Suprapubic skin (tissue), 3 donors: ENCODE results near the gene S100A3.

Source experiments
- POLR2A ChIP-seq, 2 donors: fragments of 450-650 bp; IDR thresholded peaks; one replicate each; pipeline ENCODE4 v1.6.1; 2017; ENCODE audit warnings: antibody characterized with exemption in 2 of 2, mild to moderate bottlenecking in 2 of 2, moderate library complexity in 2 of 2
- TF ChIP-seq, protein P1 (sequence below), 2 donors: fragments of 200-600 bp in 1 of 2; fragments of 450-650 bp in 1 of 2; sonication (generic) in 1 of 2; IDR thresholded peaks; one replicate each; pipeline ENCODE4 v1.5.1; 2016 to 2019; ENCODE audit warnings: antibody characterized with exemption in 2 of 2, mild to moderate bottlenecking in 1 of 2, moderate library complexity in 1 of 2

DNA sequence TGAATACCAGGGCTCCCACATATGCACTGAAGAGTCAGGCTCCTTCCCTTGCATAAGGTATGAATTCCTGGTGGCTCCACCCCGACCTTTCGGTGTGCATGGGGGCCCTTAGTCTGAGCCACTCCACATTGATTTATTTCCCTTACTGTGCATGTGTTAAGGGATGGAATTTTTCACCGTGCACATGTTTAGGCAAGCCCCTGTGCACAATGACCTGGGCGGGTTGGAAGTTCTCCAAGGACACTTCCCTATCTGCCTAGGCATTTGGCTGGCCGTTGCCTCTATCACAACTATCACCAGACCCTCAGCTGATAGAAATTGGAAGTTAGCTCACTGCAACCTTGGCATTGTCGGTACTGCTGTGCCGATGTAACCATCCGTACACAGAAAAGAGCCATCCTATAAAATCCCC lies 22.9 kb downstream of the S100A3 start:
- TF ChIP-seq POLR2A (IDR thresholded peaks at IDR 0.05): no peak
- TF ChIP-seq, protein P1, sequence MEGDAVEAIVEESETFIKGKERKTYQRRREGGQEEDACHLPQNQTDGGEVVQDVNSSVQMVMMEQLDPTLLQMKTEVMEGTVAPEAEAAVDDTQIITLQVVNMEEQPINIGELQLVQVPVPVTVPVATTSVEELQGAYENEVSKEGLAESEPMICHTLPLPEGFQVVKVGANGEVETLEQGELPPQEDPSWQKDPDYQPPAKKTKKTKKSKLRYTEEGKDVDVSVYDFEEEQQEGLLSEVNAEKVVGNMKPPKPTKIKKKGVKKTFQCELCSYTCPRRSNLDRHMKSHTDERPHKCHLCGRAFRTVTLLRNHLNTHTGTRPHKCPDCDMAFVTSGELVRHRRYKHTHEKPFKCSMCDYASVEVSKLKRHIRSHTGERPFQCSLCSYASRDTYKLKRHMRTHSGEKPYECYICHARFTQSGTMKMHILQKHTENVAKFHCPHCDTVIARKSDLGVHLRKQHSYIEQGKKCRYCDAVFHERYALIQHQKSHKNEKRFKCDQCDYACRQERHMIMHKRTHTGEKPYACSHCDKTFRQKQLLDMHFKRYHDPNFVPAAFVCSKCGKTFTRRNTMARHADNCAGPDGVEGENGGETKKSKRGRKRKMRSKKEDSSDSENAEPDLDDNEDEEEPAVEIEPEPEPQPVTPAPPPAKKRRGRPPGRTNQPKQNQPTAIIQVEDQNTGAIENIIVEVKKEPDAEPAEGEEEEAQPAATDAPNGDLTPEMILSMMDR (IDR thresholded peaks at IDR 0.05): no peak
